K562 (cell line): Measurements from ENCODE around the gene C1GALT1C1. TPM values are rescaled to one million over a fixed set of nuclear protein-coding genes. Genes with fewer than 3 reads are reported as not detected.
A peak's percentile ranks its signal among the peaks of the same experiment; 100 is the strongest.

Experiments used
- MTA1 ChIP-seq: fragments of 450-650 bp; IDR thresholded peaks from 2 replicates; pipeline ENCODE4 v1.6.1; 2017; ENCODE audit warnings: borderline replicate concordance
- polyA plus RNA-seq, 8 experiments: library from polyadenylated mRNA; depleted of rRNA in 4 of 8; stranded (reverse) in 5 of 8; unstranded in 3 of 8; fragments of >200 nt; fragmentation: Nextera tagmentation in 2 of 8; fragmentation: Illumina TruSeq in 1 of 8; extraction: Ambion mirVana in 2 of 8; extraction: Trizol in 1 of 8; gene quantifications; 2 replicates each; pipeline versions ENCODE4 v1.2.1 to v1.2.3, GENCODE V29; 2011 to 2014; ENCODE audit warnings: inconsistent platforms in 1 of 8, missing spikeins in 1 of 8
- total RNA-seq, 7 experiments: library from RNA; depleted of rRNA in 6 of 7; stranded (reverse); fragments of >200 nt in 6 of 7; fragmentation: Illumina TruSeq in 2 of 7; extraction: Trizol in 2 of 7; gene quantifications; 2 replicates each; pipeline versions ENCODE4 v1.2.1 to v1.2.3, GENCODE V29; 2011 to 2021; ENCODE audit warnings: low replicate concordance in 1 of 7
- TF ChIP-seq, protein P1 (sequence below): fragments of 250-450 bp; sonication (Bioruptor Pico); IDR thresholded peaks from 2 replicates; pipeline ENCODE4 v1.4.0; 2020

Gene C1GALT1C1
- total and polyA plus RNA-seq, 9 of the 15 experiments (the other 6 are each of a cell fraction or from before 2014, with no cell fraction given): 9.6 to 49.4 (median 17.1) TPM

GRCh38 chrX:120629667-120630537 lies at the start of gene C1GALT1C1 (continued):
- TF ChIP-seq, protein P1, sequence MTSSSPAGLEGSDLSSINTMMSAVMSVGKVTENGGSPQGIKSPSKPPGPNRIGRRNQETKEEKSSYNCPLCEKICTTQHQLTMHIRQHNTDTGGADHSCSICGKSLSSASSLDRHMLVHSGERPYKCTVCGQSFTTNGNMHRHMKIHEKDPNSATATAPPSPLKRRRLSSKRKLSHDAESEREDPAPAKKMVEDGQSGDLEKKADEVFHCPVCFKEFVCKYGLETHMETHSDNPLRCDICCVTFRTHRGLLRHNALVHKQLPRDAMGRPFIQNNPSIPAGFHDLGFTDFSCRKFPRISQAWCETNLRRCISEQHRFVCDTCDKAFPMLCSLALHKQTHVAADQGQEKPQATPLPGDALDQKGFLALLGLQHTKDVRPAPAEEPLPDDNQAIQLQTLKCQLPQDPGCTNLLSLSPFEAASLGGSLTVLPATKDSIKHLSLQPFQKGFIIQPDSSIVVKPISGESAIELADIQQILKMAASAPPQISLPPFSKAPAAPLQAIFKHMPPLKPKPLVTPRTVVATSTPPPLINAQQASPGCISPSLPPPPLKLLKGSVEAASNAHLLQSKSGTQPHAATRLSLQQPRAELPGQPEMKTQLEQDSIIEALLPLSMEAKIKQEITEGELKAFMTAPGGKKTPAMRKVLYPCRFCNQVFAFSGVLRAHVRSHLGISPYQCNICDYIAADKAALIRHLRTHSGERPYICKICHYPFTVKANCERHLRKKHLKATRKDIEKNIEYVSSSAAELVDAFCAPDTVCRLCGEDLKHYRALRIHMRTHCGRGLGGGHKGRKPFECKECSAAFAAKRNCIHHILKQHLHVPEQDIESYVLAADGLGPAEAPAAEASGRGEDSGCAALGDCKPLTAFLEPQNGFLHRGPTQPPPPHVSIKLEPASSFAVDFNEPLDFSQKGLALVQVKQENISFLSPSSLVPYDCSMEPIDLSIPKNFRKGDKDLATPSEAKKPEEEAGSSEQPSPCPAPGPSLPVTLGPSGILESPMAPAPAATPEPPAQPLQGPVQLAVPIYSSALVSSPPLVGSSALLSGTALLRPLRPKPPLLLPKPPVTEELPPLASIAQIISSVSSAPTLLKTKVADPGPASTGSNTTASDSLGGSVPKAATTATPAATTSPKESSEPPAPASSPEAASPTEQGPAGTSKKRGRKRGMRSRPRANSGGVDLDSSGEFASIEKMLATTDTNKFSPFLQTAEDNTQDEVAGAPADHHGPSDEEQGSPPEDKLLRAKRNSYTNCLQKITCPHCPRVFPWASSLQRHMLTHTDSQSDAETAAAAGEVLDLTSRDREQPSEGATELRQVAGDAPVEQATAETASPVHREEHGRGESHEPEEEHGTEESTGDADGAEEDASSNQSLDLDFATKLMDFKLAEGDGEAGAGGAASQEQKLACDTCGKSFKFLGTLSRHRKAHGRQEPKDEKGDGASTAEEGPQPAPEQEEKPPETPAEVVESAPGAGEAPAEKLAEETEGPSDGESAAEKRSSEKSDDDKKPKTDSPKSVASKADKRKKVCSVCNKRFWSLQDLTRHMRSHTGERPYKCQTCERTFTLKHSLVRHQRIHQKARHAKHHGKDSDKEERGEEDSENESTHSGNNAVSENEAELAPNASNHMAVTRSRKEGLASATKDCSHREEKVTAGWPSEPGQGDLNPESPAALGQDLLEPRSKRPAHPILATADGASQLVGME (CRISPR knock-in tag): 0 out of 2 replicates have a peak, but pooled peaks have one; percentile 57
- peak; percentile 45; the same call in 1 of the 2 replicates for TF ChIP-seq MTA1
